ENCODE results near the gene PER3.

PER3 gene

GRCh38 chr1:7783826-7784491 is at the start of gene PER3:
Gene PER3, plus strand, starts transcription at chr1:7784291. Its CDS starts 587 bp downstream, at chr1:7784878.
- TF ChIP-seq, protein P1, sequence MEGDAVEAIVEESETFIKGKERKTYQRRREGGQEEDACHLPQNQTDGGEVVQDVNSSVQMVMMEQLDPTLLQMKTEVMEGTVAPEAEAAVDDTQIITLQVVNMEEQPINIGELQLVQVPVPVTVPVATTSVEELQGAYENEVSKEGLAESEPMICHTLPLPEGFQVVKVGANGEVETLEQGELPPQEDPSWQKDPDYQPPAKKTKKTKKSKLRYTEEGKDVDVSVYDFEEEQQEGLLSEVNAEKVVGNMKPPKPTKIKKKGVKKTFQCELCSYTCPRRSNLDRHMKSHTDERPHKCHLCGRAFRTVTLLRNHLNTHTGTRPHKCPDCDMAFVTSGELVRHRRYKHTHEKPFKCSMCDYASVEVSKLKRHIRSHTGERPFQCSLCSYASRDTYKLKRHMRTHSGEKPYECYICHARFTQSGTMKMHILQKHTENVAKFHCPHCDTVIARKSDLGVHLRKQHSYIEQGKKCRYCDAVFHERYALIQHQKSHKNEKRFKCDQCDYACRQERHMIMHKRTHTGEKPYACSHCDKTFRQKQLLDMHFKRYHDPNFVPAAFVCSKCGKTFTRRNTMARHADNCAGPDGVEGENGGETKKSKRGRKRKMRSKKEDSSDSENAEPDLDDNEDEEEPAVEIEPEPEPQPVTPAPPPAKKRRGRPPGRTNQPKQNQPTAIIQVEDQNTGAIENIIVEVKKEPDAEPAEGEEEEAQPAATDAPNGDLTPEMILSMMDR (IDR thresholded peaks at IDR 0.05; ENCODE audit: borderline replicate concordance, extremely low read depth, low read length, poor library complexity, severe bottlenecking) = no peak
- TF ChIP-seq EZH2 (IDR thresholded peaks at IDR 0.05; ENCODE audit: borderline replicate concordance, low read depth, low read length, severe bottlenecking) = no peak
- Histone ChIP-seq H2AFZ (ENCODE audit: low read depth, low read length) (no peak within 1 kb of the TSS), H3K9ac (ENCODE audit: low read depth, low read length) (no peak within 1 kb of the TSS), H4K20me1 (ENCODE audit: insufficient read depth, low read length) (no peaks in the 10 kb centered on the region), H3K4me2 (ENCODE audit: insufficient read depth, low read length) (no peak within 1 kb of the TSS), H3K27me3 (ENCODE audit: insufficient read depth, low read length, poor library complexity) (no peaks in the 10 kb centered on the region), H3K4me3 (ENCODE audit: low read depth in 1 of 2, low read length in 2 of 2) (no peak within 1 kb of the TSS), H3K9me3 (ENCODE audit: insufficient read depth, low read length, severe bottlenecking) (no peaks in the 10 kb centered on the region), H3K27ac (ENCODE audit: low read length) (no peak within 1 kb of the TSS), H3K4me1 (ENCODE audit: insufficient read depth, low read length) (no peaks in the 10 kb centered on the region), H3K79me2 (ENCODE audit: insufficient read depth, low read length) (no peaks in the 10 kb centered on the region), H3K36me3 (ENCODE audit: insufficient read depth, low read length) (peaks cover 25% of the 10 kb centered on the region)
- ATAC-seq (ENCODE audit: insufficient read depth, low read depth) = no peak
- DNase-seq = no peak

DNA sequence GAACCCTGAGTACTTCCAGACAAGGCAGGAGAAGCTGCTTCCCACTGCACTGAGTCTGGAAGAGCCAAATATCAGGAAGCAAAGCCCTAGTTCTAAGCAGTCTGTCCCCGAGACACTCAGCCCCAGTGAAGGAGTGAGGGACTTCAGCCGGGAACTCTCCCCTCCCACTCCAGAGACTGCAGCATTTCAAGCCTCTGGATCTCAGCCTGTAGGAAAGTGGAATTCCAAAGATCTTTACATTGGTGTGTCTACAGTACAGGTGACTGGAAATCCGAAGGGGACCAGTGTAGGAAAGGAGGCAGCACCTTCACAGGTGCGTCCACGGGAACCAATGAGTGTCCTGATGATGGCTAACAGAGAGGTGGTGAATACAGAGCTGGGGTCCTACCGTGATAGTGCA is 46.0 kb upstream of the PER3 start:
- no peak for DNase-seq
- H2AFZ ChIP-seq (ENCODE audit: low read depth, low read length) = no peak overlapping the region
- H3K4me1 ChIP-seq (ENCODE audit: insufficient read depth, low read length) = no peaks in the 10 kb centered on the region
- no peak overlapping the region for H3K4me2 ChIP-seq (ENCODE audit: insufficient read depth, low read length)
- no peak overlapping the region for H3K4me3 ChIP-seq (ENCODE audit: low read depth in 1 of 2, low read length in 2 of 2)
- H3K9ac ChIP-seq (ENCODE audit: low read depth, low read length) = no peak overlapping the region
- TF ChIP-seq, protein P1 (IDR thresholded peaks at IDR 0.05; ENCODE audit: borderline replicate concordance, extremely low read depth, low read length, poor library complexity, severe bottlenecking) = no peak
- TF ChIP-seq EZH2 (IDR thresholded peaks at IDR 0.05; ENCODE audit: borderline replicate concordance, low read depth, low read length, severe bottlenecking) = no peak
- H3K79me2 ChIP-seq (ENCODE audit: insufficient read depth, low read length) = no peaks in the 10 kb centered on the region
- no peaks in the 10 kb centered on the region for H3K9me3 ChIP-seq (ENCODE audit: insufficient read depth, low read length, severe bottlenecking)
- ATAC-seq (ENCODE audit: insufficient read depth, low read depth) = no peak
- no peaks in the 10 kb centered on the region for H3K36me3 ChIP-seq (ENCODE audit: insufficient read depth, low read length)
- no peaks in the 10 kb centered on the region for H4K20me1 ChIP-seq (ENCODE audit: insufficient read depth, low read length)
- no peaks in the 10 kb centered on the region for H3K27me3 ChIP-seq (ENCODE audit: insufficient read depth, low read length, poor library complexity)
- no peak overlapping the region for H3K27ac ChIP-seq (ENCODE audit: low read length)

- H3K4me3 ChIP-seq (ENCODE audit: low read depth in 1 of 2, low read length in 2 of 2) = no peak overlapping the region
- no peak overlapping the region for H3K9ac ChIP-seq (ENCODE audit: low read depth, low read length)
- no peaks in the 10 kb centered on the region for H3K9me3 ChIP-seq (ENCODE audit: insufficient read depth, low read length, severe bottlenecking)
- no peak for TF ChIP-seq EZH2 (IDR thresholded peaks at IDR 0.05; ENCODE audit: borderline replicate concordance, low read depth, low read length, severe bottlenecking)
- TF ChIP-seq, protein P1 (IDR thresholded peaks at IDR 0.05; ENCODE audit: borderline replicate concordance, extremely low read depth, low read length, poor library complexity, severe bottlenecking) = no peak
- no peaks in the 10 kb centered on the region for H3K27me3 ChIP-seq (ENCODE audit: insufficient read depth, low read length, poor library complexity)
- H3K4me1 ChIP-seq (ENCODE audit: insufficient read depth, low read length) = no peaks in the 10 kb centered on the region
- no peak for ATAC-seq (ENCODE audit: insufficient read depth, low read depth)
- H3K27ac ChIP-seq (ENCODE audit: low read length) = no peak overlapping the region
- no peaks in the 10 kb centered on the region for H4K20me1 ChIP-seq (ENCODE audit: insufficient read depth, low read length)
- no peaks in the 10 kb centered on the region for H3K79me2 ChIP-seq (ENCODE audit: insufficient read depth, low read length)
- H2AFZ ChIP-seq (ENCODE audit: low read depth, low read length) = no peak overlapping the region
- H3K4me2 ChIP-seq (ENCODE audit: insufficient read depth, low read length) = no peak overlapping the region
- no peaks in the 10 kb centered on the region for H3K36me3 ChIP-seq (ENCODE audit: insufficient read depth, low read length)
- no peak for DNase-seq
Observed at GRCh38 chr1:7743346-7743745, 40.7 kb upstream of the PER3 start.
